ENCODE measurements around the gene CCDC134.

GRCh38 chr22:41818596-41818995 lies 18.1 kb downstream of the CCDC134 start:
- TF ChIP-seq, protein P1, sequence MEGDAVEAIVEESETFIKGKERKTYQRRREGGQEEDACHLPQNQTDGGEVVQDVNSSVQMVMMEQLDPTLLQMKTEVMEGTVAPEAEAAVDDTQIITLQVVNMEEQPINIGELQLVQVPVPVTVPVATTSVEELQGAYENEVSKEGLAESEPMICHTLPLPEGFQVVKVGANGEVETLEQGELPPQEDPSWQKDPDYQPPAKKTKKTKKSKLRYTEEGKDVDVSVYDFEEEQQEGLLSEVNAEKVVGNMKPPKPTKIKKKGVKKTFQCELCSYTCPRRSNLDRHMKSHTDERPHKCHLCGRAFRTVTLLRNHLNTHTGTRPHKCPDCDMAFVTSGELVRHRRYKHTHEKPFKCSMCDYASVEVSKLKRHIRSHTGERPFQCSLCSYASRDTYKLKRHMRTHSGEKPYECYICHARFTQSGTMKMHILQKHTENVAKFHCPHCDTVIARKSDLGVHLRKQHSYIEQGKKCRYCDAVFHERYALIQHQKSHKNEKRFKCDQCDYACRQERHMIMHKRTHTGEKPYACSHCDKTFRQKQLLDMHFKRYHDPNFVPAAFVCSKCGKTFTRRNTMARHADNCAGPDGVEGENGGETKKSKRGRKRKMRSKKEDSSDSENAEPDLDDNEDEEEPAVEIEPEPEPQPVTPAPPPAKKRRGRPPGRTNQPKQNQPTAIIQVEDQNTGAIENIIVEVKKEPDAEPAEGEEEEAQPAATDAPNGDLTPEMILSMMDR (IDR thresholded peaks at IDR 0.05; ENCODE audit: insufficient read depth, low read depth, low read length), result no peak
- no peak for TF ChIP-seq EZH2 (IDR thresholded peaks at IDR 0.05; ENCODE audit: insufficient read depth, low read length)
